GM13977 (cell line): ENCODE results near the gene SLIT3.

Experiments used
- DNase-seq: peaks from one replicate; pipeline ENCODE4 v3.0.0; 2012; ENCODE audit warnings: low spot score
- CTCF ChIP-seq: IDR thresholded peaks from 2 replicates; pipeline ENCODE4 v1.5.1; 2012; ENCODE audit warnings: mild to moderate bottlenecking, control low read depth; ENCODE audit not compliant: insufficient read depth; ENCODE audit errors: extremely low read depth, missing control alignments
- in situ Hi-C: fragments of 300-500 bp; cut with MboI; formaldehyde crosslinking; loops from one replicate; pipeline ENCODE4 v1.12.0; 2022; ENCODE audit warnings: low sequenced_read_pairs, low pct_unique_long_range_greater_than_20kb, mixed read lengths, inconsistent platforms; ENCODE audit not compliant: unreplicated experiment

Gene SLIT3

DNA sequence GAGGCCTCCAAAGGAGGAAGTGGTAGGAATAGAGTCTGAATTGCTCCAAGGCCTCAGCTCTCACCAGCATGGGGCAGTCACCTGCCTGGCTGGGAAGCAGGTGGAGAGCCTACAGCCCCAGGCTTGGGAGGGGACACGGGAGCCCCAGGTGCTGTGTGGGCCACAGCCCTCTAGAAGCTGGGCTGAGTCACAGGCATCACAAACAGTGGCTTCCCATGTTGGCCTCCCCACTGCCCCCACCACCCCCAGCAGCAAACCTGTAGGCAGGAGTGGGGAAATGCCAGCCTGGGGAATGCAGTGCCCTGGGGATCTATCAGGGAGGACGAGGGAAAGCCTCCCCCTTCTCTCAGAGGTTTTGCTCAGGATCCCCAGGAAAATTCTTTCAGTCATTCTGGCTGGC lies 309.6 kb downstream of the SLIT3 start:
- no peak for TF ChIP-seq CTCF
- DNase-seq: no peak
- in situ Hi-C loops: loop anchor here (25.0 kb wide), 2 partner anchors 296 to 596 kb away; partner anchors contain the start of gene SPDL1

GRCh38 chr5:168990679-168991078 lies 310.3 kb downstream of the SLIT3 start:
- no peak for TF ChIP-seq CTCF
- DNase-seq: no peak
- in situ Hi-C loops: loop anchor here (25.0 kb wide), 2 partner anchors 297 to 597 kb away; partner anchors contain the start of gene SPDL1

- DNase-seq: no peak
- in situ Hi-C loops: loop anchor here (25.0 kb wide), 2 partner anchors 297 to 597 kb away; partner anchors contain the start of gene SPDL1
- TF ChIP-seq CTCF: no peak
These were observed 311.0 kb downstream of the SLIT3 start for GRCh38 chr5:168989731-168990505.

GRCh38 chr5:168988699-168989098 lies 312.2 kb downstream of the SLIT3 start:
- no peak for TF ChIP-seq CTCF
- in situ Hi-C loops: loop anchor here (25.0 kb wide), 2 partner anchors 299 to 599 kb away; partner anchors contain the start of gene SPDL1
- no peak for DNase-seq

- in situ Hi-C loops: loop anchor here (25.0 kb wide), 2 partner anchors 300 to 600 kb away; partner anchors contain the start of gene SPDL1
- peak; percentile 86 for TF ChIP-seq CTCF
- peak; percentile 58 for DNase-seq
These were observed 313.2 kb downstream of the SLIT3 start for GRCh38 chr5:168987543-168988300.

DNA sequence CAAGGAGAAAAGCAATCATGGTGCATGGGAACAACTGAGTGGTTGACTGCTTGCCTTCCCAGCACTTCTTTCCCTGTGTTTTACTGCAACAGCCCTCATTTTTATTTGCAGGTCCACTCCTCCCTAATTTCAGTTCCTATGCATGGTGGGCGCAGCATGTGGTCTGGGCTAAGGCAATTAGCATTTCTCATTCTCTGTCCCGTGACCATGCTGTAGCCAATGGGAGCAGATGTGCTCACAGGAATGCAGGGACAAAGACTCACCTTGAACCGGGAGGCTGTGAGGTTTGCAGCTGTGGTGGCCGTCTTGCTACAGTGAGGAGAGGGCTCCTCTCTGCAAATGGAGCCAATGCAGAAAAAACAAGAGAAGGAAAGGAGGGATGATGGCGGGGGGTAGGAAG lies 315.5 kb downstream of the SLIT3 start:
- DNase-seq: no peak
- in situ Hi-C loops: loop anchor here (25.0 kb wide), 2 partner anchors 302 to 602 kb away; partner anchors contain the start of gene SPDL1

More for the DNA sequence above, 315.5 kb downstream of the SLIT3 start:
- no peak for TF ChIP-seq CTCF
